Transverse colon (tissue), 3 donors: ENCODE measurements around the gene SIGLEC7.

Experiments used
- CTCF ChIP-seq, 5 experiments: fragments of 200-600 bp in 3 of 5; fragments of 450-650 bp in 2 of 5; sonication (generic) in 3 of 5; IDR thresholded peaks; 1 replicate in 2 of 5; 2 replicates in 3 of 5; pipeline ENCODE4 v1.5.1; 2016 to 2017; ENCODE audit warnings: antibody characterized with exemption in 5 of 5, inconsistent platforms in 3 of 5, mild to moderate bottlenecking in 2 of 5, moderate library complexity in 1 of 5
- POLR2A ChIP-seq: fragments of 450-650 bp; IDR thresholded peaks from one replicate; pipeline ENCODE4 v1.6.1; 2016; ENCODE audit warnings: antibody characterized with exemption, mild to moderate bottlenecking, moderate library complexity

GRCh38 chr19:51163257-51163656, 21.2 kb downstream of the SIGLEC7 start:
- TF ChIP-seq CTCF (IDR thresholded peaks at IDR 0.05) (no peak), POLR2A (no peak)
